HG02884 (cell line): ENCODE results near the gene NCAPG2.

Source experiments
- ATAC-seq: cut with Tn5 transposase; IDR thresholded peaks from one replicate; pipeline ENCODE4 v1.9.1; 2021; ENCODE audit warnings: mild to moderate bottlenecking, moderate library complexity; ENCODE audit not compliant: unreplicated experiment

Gene NCAPG2

DNA sequence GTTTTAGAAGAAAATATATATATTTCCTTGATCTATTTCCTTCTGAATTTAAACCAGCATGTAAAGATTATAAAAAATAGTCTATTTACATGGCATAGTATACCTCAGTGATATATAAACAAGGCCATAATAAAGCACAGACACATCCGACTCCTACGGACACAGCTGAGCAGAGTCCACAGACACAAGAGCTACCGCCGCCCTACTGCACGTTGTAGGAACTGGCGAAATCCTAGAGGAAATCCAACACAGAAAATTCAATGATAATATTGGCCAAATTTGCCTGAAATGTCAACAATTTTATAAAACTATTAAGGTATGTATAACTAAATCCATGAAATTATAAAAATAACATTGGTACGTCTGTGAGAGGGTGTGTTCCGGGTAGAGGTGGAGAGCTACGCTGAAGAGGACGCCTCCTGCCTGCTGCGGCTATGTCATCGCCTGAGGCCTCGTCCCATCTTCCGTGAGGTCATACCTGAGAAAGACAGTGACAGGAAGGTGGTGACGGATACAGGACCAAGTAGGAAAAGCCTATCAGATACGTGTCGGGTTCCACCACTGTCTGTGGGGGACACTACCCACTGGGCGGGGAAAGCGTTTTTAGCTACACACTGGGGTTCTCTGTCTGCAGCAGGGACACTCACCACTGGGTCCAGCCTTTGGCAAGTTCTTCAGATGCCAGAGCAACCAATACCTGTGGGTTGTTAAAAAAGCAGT is 29.3 kb upstream of the NCAPG2 start:
- ATAC-seq, result no peak

DNA sequence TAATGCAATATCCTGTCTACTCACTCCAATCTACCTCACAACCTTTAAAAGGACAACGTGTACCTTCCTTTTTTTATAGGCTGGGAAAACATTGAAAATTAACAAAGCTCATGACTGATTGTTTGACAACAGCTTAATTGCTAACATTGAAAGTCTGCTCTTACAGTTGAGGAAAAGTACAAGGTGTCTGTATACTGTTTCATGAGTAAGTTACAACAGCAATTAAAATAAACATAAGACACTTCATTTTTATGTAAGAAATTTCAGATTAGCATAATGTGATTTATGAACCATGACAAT is 28.6 kb upstream of the NCAPG2 start:
- no peak for ATAC-seq

DNA sequence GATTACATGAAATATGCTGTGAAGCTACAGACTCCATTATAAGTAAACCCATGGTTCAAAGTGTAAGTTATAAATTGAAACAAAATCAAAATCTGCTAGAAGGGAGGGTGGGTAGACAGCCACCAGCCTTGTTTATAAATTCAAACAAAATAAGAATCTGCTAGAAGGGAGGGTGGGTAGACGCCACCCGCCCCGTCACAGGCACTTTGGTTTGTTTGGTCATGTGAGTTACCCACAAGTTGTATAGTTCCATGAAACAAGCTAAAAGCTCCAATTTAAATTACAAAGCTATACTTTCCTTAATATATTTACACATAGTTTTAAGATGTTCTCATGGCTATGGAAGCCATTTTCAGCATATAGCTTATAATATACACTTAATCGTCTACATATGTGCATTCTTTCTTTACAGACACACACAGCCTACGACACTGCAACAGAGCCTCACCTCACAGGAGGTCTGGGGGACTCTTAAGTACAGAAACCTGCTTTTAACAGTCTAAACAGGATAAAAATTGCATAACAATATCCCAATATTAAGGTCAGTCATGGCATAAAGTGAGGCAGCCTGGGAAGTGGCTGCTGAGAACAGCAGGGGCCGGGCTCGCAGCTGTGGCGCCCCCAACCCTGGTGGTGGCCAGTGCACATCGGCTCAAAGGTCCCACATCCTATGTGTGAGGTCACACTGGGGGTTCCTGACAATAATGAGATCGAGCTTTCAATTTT is 28.1 kb upstream of the NCAPG2 start:
- no peak for ATAC-seq

DNA sequence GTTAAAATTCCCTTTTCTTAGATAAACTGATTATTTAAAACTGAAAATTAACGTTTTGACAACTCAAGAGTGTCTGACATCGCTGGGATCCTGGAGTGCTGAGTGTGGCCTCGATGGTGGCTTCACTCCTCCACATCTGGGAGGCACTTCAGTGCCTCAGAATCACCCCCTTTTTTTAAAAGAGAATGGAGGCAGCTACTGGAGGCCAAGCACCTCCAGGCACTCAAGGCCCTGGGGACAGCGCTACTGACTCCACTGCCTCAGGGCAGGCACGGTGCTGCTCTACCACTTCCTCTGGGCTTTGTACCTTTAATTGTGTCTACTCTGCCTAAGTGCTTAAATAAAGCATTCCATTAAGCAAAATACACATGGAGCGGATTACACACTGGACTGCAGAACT is 27.2 kb upstream of the NCAPG2 start:
- no peak for ATAC-seq

DNA sequence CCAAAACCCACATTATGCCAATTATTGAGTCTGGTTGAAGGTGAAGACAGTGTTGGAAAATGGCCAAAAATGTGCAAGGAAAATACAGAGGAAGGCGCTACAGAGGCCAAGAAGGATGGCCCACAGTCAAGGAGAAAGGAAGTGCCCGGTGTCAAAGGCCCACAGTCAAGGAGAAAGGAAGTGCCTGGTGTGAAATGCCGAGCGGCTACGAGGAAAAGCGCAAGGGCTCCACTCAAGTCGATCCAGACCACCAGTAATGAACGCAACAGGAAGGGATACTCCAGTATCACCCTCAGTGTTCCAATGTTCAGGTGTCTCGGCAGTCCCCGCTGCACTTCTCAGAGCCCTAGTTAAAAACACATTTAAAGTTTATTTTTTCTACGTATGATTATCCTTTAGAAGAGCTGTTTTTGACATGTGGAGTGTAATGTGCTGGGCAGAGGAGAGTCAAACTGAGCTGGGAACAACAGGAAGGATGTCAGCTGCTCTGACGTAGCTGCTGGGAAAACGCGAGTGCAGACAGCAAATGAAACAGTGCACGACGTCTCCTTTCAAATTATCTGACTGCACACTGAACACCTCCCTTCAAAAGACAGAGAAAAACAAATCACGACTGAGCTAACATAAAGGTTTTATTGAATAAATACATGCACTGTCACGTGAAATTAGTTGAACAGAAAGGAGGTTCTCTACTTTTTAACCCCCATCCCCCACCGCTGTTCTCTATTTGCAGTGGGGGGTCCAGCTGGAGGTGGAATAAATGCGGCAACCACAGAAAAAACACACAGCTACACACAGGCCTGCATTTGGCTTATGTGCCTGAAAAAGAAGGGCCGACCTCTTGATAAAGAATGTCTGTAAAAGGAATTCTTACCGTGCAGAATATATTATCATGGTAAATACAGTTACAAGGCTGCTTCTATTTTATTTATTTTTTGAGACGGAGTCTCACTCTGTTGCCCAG is 26.1 kb upstream of the NCAPG2 start:
- ATAC-seq, result no peak

DNA sequence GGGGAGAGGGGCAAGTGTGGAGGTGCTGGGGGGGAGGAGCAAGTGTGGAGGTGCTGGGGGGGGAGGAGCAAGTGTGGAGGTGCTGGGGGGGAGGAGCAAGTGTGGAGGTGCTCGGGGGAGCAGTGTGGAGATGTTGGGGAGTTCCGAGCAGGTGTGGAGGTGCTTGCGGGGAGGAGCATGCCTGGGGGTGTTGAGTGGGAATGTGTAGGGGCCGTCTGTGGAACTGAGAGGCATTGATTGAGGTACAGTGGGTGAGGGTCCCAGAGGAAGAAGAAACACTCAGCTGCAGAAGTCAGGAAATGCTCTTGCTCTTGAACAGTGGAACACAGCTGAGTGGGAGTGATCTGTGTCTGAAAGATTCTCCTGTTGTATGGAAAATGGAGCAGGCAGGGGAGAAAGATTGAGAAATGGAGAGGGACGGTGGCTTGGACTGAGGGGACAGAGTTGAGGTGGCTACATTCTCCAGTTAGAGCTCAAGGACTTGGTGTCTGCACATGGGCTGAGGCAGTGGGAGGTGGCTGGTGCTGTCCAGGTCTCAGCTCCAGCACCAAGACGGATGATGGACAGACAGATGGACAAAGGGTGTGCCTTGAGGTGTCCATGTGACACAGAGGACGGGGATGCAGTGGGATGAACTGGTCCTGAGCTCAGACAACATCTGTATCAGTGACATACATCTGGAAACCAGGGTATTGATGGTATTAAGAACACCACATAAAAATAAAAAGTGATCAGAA is 25.2 kb upstream of the NCAPG2 start:
- ATAC-seq, result no peak

DNA sequence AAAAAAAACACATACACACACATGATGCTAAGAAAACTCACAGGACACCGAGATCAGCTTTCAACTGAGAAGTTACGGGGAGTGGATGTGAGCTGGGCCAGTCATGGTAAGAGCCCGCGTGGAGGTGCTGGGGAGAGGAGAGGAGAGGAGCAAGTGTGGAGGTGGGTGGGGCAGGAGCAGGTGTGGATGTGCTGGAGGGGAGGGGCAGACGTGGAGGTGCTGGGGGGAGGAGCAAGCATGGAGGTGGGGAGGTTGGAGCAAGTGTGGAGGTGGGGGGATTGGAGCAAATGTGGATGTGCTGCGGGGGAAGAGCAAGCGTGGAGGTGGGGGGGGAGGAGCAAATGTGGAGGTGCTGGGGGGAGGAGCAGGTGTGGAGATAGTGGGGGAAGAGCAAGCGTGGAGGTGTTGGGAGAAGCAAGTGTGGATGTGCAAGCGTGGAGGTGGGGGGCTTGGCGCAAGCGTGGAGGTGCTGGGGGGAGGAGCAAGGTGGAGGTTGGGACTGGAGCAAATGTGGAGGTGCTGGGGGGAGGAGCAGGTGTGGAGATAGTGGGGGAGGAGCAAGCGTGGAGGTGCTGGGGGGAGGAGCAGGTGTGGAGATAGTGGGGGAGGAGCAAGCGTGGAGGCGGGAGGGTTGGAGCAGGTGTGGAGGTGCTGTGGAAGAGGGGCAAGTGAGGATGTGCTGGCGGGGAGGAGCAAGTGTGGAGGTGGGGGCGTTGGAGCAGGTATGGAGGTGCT is 24.5 kb upstream of the NCAPG2 start:
- no peak for ATAC-seq

DNA sequence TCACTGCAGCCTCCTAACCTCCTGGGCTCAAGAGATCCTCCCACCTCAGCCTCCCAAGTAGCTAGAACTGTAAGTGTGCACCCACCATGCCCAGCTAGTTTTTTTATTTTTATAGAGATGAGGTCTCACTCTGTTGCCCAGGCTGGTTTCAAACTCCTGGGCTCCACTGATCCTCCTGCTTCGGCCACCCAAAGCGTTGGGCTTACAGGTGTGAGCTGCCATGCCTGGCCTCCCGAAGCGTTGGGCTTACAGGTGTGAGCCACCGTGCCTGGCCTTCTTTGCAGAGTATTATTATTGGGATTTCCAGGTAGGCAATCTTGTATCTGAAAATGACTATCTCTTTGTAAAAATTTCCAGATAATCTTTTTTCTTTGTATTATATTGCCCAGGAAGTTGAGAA is 23.1 kb upstream of the NCAPG2 start:
- ATAC-seq, result no peak

DNA sequence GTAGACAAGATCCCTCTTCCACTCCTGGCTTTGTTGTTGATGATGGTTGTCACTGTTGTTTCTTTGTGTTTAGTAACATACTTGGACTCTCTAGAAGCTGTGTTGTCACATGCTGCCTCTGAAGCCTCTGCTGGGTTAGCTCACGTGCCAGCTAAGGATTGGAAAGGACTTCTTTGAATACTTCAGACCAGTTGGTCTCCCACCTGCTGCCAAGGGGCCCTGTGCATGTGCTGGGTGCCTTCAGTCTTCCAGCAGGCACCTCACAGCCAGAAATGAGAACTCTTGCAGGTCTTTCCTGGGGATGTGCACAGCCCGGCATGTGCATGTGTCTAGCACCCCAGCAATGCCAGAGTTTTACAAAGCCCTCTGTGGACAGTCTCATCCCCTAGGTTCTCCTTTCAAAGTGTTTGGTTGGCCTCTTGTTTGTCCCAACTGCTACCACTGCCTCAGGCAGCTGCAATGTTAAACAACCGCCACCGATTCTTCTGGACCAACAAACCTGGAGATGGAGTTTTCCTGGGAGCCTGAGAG is 21.7 kb upstream of the NCAPG2 start:
- ATAC-seq, result no peak

DNA sequence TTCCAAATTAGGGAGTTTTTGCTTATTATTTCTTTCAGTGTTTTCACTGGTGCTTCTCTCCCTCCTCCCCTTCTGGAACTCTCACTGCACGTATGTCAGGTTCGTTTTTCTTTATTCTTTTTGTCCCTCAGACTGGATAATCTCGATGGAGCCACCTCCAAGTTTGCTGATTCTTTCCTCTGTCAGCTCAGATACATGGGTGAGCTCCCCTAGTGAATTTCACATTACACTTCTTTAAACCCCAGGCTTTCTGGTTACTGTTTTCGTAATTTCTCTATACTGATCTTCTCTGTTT is 20.8 kb upstream of the NCAPG2 start:
- no peak for ATAC-seq

DNA sequence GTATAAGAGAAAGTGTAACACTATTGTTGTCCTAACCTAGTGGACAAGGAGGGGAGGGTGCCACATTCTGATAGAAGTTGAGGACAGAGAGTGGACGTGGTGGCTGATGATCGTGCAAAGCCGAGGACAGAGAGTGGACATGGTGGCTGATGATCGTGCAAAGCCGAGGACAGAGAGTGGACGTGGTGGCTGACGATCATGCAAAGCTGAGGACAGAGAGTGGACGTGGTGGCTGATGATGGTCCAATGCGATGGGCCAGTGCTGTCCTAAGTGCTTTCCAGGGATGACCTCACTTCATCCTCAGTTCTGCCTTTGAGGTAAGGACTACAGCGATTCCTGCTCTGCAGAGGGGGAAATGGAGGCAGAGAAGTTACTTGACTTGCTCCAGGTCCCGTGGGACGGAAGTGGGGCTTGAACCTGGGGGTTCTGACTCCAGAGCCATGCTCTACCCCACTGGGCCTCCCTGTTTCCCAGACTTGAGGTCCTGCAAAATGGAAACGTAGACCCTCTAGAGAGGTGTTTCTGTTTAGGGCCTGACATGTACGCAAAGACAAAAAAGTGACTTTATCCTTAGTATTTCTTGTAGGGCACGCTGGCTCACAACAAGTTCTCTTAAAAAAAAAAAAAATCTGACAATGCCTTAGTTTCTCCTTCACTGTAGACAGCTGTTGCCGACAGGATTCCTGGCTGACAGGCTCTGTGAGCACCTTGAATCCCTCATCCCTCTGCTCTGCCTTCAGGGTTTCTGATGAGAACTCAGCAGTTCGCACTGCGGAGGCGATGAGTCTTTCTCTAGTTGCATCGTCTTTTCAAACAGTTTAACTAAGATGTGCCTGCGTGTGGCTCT is 20.3 kb upstream of the NCAPG2 start:
- ATAC-seq, result no peak

DNA sequence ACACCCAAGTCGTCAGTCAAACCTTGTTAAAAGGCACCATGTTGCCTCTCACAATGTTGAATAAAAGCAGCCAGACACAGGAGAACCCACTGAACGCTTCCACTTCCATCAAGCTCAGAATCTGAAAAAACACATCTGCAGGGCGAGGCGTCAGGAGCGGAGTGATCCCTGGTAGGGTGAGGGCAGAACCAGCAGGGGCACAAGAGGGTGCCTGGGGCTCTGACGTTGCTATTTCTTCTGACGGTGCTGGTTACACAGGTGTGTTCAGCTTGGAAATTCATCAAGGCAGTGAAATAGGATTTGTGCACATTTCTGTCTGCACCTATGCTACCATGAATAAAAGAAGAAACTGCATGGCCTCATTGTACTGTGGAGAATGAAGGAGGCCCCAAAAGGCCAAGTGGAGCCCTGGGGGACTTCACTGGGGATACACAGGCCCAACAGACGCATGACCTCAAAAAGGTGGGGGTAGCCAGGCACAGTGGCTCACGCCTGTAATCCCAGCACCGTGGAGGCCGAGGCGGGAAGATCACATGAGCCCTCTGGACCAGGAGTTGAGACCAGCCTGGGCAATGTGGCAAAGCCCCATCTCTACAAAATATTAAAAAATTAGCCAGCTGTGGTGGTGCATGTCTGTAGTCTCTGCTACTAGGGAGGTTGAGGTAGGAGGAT is 19.2 kb upstream of the NCAPG2 start:
- no peak for ATAC-seq

DNA sequence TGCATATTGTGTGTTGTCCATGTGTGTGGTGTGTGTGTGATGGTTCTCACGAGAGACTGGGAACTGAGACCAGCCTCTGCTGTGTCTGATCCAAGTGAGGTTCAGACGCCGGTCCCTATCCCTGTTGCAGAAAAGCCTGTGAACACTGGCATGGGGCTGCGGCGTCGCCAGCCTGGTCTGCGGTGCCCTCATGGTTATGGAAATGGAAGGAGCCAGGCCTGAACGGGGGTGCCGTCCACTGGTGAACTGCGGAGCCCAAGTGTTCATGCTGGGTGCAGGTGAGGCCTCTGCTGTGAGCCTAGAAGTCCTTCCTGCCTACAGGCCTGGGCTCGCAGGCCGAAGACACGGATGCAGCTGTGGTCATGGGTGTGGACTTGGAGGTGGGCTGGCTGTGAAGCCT is 18.7 kb upstream of the NCAPG2 start:
- ATAC-seq, result no peak

DNA sequence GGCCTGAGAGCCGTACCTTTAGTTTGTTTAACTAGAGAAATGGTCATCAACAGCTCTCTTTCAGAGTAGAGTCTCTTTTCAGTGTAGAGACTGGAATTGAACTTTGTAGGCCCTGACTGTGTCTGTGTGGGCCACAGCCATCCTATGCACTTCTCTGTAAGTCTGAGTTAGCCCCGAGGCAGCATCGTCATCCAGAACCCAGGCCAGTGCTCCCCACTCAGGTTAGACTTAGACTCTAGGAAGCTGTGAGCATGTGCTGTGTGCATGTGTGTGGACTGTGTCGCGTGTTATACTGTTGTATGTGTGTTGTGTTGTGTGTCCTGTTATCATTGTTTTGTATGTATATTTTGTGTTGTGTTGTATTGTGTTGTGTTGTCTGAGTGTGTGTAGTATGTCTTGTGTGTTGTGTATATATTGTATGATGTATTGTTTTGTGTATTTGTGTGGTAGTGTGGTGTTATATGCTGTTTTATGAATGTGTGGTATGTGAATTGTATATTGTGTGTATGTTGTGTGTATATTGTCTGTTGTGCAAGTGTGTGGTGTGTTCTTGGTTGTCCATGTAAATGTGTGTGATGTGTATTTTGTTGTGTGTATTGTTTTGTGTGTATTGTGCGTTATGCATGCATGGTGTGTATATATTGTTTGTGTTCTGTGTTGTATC is 18.1 kb upstream of the NCAPG2 start:
- no peak for ATAC-seq

DNA sequence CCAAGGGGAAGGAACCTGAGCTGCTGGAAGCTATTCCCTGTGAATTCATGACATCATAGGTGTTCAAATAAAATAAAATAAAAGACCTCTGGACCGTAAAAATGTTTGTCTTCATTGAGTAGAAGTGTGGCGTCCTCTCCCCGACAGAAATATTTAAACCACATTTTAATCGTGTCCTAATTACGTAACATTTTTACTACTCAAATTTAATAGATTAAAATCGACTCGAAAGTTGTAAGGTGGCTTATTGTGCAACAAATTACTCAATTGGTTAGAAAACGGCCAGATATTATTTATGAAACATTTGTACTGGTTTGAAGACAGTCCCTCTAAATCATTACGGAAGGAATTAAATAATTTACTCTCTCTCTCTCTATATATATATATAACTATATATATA is 15.5 kb upstream of the NCAPG2 start:
- ATAC-seq, result no peak

DNA sequence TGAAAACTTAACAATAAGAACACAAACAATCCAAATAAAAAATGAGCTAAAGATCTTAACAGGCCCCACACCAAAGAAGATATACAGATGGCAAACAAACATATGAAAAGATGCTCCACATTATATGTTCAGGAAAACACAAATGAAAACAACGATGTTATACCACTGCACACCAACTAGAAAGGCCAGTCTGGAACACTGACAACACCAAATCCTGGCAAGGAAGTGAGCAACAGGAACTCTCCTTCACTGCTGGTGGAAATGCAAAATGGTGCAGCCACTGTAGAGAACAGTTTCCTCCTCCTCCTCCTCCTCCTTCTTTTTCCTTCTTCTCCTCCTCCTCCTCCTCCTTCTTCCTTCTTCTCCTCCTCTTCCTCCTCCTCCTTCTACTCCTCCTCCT is 12.2 kb upstream of the NCAPG2 start:
- no peak for ATAC-seq

DNA sequence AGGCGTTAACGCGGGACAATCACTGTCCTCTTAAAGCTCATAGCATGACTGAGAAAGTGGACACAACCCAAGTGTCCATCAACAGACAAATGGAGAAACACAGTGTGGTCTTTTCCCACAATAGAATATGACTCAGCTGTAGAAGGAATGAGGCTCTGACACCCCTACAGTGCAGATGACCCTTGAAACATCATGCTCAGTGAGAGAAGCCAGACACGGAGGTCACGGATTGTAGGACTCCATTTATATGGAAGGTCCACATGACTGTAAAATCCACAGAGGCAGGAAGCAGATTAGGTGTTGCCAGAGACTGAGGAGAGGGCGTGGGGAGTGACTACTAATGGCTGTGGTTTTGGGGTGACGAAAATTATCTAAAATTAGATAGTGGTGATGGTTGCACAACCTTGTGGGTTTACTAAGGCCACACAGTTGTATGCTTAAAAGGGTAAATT is 6.1 kb upstream of the NCAPG2 start:
- ATAC-seq, result peak; percentile 75

DNA sequence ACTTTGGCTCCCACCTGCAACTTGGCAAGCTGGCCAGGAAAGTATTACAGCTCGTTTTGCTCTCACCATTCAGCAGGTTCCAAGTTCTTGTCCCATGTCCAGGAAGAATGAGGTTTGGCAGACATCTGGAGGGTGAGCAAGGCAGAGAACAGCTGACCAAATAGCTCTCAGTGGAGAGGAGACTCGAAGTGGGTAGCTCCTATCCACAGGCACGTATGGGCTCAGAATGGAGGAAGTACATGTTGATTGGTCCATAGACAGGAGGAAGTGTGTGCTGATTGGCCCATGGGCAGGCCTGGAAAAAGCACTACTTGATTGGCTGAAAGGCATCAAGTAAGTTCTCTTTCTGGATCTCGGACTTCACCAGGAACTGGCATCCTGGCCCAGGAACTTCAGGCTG is 3.0 kb upstream of the NCAPG2 start:
- no peak for ATAC-seq
